ENCODE results near the gene ABCC1.

Gene ABCC1

GRCh38 chr16:16141141-16141540 lies 191.7 kb downstream of the ABCC1 start:
- H3K27ac ChIP-seq, result no peak overlapping the region
- TF ChIP-seq, protein P1, sequence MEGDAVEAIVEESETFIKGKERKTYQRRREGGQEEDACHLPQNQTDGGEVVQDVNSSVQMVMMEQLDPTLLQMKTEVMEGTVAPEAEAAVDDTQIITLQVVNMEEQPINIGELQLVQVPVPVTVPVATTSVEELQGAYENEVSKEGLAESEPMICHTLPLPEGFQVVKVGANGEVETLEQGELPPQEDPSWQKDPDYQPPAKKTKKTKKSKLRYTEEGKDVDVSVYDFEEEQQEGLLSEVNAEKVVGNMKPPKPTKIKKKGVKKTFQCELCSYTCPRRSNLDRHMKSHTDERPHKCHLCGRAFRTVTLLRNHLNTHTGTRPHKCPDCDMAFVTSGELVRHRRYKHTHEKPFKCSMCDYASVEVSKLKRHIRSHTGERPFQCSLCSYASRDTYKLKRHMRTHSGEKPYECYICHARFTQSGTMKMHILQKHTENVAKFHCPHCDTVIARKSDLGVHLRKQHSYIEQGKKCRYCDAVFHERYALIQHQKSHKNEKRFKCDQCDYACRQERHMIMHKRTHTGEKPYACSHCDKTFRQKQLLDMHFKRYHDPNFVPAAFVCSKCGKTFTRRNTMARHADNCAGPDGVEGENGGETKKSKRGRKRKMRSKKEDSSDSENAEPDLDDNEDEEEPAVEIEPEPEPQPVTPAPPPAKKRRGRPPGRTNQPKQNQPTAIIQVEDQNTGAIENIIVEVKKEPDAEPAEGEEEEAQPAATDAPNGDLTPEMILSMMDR (conservative IDR thresholded peaks at IDR 0.05), result no peak

GRCh38 chr16:16141784-16142396 lies 192.5 kb downstream of the ABCC1 start:
- TF ChIP-seq, protein P1 (conservative IDR thresholded peaks at IDR 0.05), result no peak
- no peak for TF ChIP-seq ZFX (IDR thresholded peaks at IDR 0.05)
- no peak overlapping the region for H3K27ac ChIP-seq

DNA sequence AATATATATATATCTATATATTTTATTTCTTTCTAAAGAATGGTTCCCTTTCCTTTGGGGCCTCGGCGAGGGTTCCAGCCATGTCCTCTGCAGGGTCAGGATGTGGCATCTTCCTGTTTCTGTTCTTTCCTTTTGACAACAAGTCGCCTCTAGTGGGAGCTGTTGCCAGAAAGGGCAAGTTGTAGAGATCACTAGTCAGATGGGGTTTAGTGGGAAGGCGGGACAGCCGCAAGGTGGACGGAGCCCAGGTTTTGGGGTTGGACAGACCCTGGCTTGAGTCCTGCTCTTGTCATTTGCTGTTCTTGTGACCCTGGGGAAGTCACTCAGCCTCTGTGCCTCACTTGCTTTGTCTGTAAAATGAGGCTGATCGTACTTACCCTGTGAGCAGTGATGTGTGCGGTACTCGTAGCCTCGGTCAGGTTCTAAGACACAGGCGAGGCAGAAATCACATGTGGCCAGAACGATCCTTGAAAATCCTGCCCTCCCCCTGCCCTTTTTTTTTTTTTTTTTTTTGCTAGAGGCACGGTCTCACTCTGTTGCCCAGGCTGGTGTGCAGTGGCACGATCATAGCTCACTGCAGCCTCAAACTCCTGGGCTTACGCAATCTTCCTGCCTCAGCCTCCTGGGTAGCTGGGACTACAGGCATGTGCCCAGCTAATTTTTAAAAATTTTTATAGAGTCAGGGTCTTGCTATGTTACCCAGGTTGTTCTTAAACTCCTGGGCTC lies 193.8 kb downstream of the ABCC1 start:
- no peak overlapping the region for H3K27ac ChIP-seq
- TF ChIP-seq, protein P1 (conservative IDR thresholded peaks at IDR 0.05), result peak; percentile 60
- TF ChIP-seq ZFX (IDR thresholded peaks at IDR 0.05), result no peak

- no peak overlapping the region for H3K27ac ChIP-seq
- TF ChIP-seq, protein P1 (conservative IDR thresholded peaks at IDR 0.05), result no peak
- TF ChIP-seq ZFX (IDR thresholded peaks at IDR 0.05), result no peak
Measured at GRCh38 chr16:16143931-16144330, 194.5 kb downstream of the ABCC1 start.

GRCh38 chr16:16144416-16144815 lies 195.0 kb downstream of the ABCC1 start:
- TF ChIP-seq ZFX (IDR thresholded peaks at IDR 0.05), result no peak
- TF ChIP-seq, protein P1 (conservative IDR thresholded peaks at IDR 0.05), result no peak
- H3K27ac ChIP-seq, result no peak overlapping the region

DNA sequence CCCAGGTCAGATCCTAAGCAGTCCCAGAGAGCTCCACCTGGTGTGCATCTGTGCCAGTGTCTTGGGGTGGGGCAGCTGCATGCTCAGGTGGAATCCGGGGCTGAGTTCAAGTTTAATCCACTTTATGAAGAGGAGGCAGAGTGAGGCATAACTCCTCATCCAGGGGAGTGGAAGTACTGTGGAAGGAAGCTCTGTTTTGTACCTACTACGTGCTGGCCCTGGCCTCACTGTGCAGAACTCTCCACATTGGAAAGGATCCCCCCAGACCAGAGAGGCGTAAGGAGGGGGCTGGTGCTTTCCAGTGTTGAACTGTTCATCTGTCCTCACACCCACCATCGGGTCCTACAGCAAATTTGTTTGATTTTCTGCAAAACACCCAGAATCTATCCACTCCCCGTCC lies 195.9 kb downstream of the ABCC1 start:
- TF ChIP-seq, protein P1 (conservative IDR thresholded peaks at IDR 0.05), result no peak
- H3K27ac ChIP-seq, result no peak overlapping the region
